WTC11 (cell line): ENCODE data around the gene ARHGAP26.

Experiments used
- CBFB ChIP-seq: sonication (generic); formaldehyde crosslinking; IDR thresholded peaks from 2 replicates; pipeline ENCODE4 v1.8.1; 2022; ENCODE audit warnings: mild to moderate bottlenecking, low read depth, missing genetic modification reagents
- ESRRA ChIP-seq: sonication (generic); formaldehyde crosslinking; IDR thresholded peaks from 2 replicates; pipeline ENCODE4 v1.8.1; 2022; ENCODE audit warnings: mild to moderate bottlenecking, missing genetic modification reagents, borderline replicate concordance
- HMGA2 ChIP-seq: fragments of 250-450 bp; sonication (Bioruptor Pico); IDR thresholded peaks from 2 replicates; pipeline ENCODE4 v1.4.0; 2021; ENCODE audit warnings: mild to moderate bottlenecking, moderate library complexity
- NFYB ChIP-seq: sonication (generic); formaldehyde crosslinking; conservative IDR thresholded peaks from 2 replicates; pipeline ENCODE4 v1.8.0; 2022; ENCODE audit warnings: low read depth, missing genetic modification reagents
- NR2C2 ChIP-seq: sonication (generic); formaldehyde crosslinking; IDR thresholded peaks from 2 replicates; pipeline ENCODE4 v1.8.0; 2022; ENCODE audit warnings: mild to moderate bottlenecking, missing genetic modification reagents
- OVOL2 ChIP-seq: fragments of 250-450 bp; sonication (Bioruptor Pico); IDR thresholded peaks from 2 replicates; pipeline ENCODE4 v1.9.0; 2021; ENCODE audit warnings: mild to moderate bottlenecking, borderline replicate concordance
- ZNF121 ChIP-seq: sonication (generic); formaldehyde crosslinking; IDR thresholded peaks from 2 replicates; pipeline ENCODE4 v1.8.0; 2023; ENCODE audit warnings: missing genetic modification reagents
- TF ChIP-seq, protein P1 (sequence below): fragments of 200-600 bp; IDR thresholded peaks from 2 replicates; pipeline ENCODE4 v1.8.0; 2022; ENCODE audit warnings: antibody characterized with exemption
- TF ChIP-seq, protein P2 (sequence below): sonication (generic); formaldehyde crosslinking; IDR thresholded peaks from 2 replicates; pipeline ENCODE4 v1.8.0; 2022; ENCODE audit warnings: mild to moderate bottlenecking, missing genetic modification reagents
- TF ChIP-seq, protein P3 (sequence below): sonication (generic); formaldehyde crosslinking; IDR thresholded peaks from 2 replicates; pipeline ENCODE4 v1.8.1; 2022; ENCODE audit warnings: mild to moderate bottlenecking, moderate library complexity, missing genetic modification reagents
- TF ChIP-seq, protein P4 (sequence below): sonication (generic); formaldehyde crosslinking; conservative IDR thresholded peaks from 2 replicates; pipeline ENCODE4 v1.8.1; 2022; ENCODE audit warnings: mild to moderate bottlenecking, missing genetic modification reagents
- TF ChIP-seq, protein P5 (sequence below): sonication (generic); formaldehyde crosslinking; IDR thresholded peaks from 2 replicates; pipeline ENCODE4 v1.8.1; 2023; ENCODE audit warnings: mild to moderate bottlenecking, missing genetic modification reagents, moderate library complexity

DNA sequence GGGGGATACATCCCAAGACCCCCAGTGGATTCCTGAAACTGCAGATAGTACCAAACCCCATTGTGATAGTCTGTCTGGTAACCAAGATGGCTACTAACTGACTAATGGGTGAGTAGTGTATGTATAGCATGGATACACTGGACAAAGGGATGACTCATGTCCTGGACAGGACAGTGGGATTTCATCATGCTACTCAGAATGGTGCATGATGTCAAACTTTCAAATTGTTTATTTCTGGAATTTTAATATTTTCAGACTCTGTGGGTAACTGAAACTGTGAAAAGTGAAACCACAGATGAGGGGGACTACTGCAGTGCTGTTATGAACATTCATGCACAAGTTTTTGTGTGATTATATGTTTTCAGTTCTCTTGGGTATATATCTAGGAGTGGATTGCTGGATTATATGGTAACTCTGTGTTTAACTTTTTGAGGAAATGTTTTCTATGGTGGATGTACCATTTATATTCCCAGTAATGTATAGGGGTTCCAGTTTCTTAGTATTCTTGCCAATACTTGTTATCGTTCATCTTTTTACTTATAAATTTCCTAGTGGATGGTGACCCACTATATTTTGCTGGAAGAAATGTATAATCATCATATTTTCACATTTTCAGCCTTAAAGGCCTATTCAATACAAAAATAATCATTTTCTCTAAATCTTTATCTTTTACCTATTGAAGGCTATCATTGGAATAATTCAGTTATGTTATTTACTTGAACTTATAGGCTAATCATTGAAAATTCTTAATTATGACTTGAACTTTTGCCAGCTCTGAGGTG is 492.4 kb downstream of the ARHGAP26 start:
- TF ChIP-seq, protein P1, sequence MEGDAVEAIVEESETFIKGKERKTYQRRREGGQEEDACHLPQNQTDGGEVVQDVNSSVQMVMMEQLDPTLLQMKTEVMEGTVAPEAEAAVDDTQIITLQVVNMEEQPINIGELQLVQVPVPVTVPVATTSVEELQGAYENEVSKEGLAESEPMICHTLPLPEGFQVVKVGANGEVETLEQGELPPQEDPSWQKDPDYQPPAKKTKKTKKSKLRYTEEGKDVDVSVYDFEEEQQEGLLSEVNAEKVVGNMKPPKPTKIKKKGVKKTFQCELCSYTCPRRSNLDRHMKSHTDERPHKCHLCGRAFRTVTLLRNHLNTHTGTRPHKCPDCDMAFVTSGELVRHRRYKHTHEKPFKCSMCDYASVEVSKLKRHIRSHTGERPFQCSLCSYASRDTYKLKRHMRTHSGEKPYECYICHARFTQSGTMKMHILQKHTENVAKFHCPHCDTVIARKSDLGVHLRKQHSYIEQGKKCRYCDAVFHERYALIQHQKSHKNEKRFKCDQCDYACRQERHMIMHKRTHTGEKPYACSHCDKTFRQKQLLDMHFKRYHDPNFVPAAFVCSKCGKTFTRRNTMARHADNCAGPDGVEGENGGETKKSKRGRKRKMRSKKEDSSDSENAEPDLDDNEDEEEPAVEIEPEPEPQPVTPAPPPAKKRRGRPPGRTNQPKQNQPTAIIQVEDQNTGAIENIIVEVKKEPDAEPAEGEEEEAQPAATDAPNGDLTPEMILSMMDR, result no peak
- no peak for TF ChIP-seq OVOL2 (CRISPR knock-in tag)
- TF ChIP-seq, protein P2, sequence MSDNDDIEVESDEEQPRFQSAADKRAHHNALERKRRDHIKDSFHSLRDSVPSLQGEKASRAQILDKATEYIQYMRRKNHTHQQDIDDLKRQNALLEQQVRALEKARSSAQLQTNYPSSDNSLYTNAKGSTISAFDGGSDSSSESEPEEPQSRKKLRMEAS (CRISPR knock-in tag), result no peak
- TF ChIP-seq, protein P3, sequence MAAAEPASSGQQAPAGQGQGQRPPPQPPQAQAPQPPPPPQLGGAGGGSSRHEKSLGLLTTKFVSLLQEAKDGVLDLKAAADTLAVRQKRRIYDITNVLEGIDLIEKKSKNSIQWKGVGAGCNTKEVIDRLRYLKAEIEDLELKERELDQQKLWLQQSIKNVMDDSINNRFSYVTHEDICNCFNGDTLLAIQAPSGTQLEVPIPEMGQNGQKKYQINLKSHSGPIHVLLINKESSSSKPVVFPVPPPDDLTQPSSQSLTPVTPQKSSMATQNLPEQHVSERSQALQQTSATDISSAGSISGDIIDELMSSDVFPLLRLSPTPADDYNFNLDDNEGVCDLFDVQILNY (CRISPR knock-in tag), result no peak
- TF ChIP-seq ZNF121 (CRISPR knock-in tag), result no peak
- TF ChIP-seq CBFB, result no peak
- no peak for TF ChIP-seq NFYB (CRISPR knock-in tag)
- TF ChIP-seq HMGA2 (CRISPR knock-in tag), result no peak
- no peak for TF ChIP-seq NR2C2 (CRISPR knock-in tag)
- TF ChIP-seq, protein P4, sequence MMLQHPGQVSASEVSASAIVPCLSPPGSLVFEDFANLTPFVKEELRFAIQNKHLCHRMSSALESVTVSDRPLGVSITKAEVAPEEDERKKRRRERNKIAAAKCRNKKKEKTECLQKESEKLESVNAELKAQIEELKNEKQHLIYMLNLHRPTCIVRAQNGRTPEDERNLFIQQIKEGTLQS (CRISPR knock-in tag), result no peak
- TF ChIP-seq ESRRA (CRISPR knock-in tag), result no peak
- TF ChIP-seq, protein P5, sequence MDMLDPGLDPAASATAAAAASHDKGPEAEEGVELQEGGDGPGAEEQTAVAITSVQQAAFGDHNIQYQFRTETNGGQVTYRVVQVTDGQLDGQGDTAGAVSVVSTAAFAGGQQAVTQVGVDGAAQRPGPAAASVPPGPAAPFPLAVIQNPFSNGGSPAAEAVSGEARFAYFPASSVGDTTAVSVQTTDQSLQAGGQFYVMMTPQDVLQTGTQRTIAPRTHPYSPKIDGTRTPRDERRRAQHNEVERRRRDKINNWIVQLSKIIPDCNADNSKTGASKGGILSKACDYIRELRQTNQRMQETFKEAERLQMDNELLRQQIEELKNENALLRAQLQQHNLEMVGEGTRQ (CRISPR knock-in tag), result no peak
